Uterus (tissue), 2 donors: ENCODE measurements around the gene ASAP2.

ENCODE experiments used
- POLR2A ChIP-seq, 2 donors: fragments of 450-650 bp; IDR thresholded peaks; one replicate each; pipeline ENCODE4 v1.6.1; 2016; ENCODE audit warnings: antibody characterized with exemption in 2 of 2, mild to moderate bottlenecking in 1 of 2, moderate library complexity in 1 of 2
- TF ChIP-seq, protein P1 (sequence below), 4 experiments: fragments of 200-600 bp in 2 of 4; fragments of 450-650 bp in 2 of 4; sonication (generic) in 2 of 4; IDR thresholded peaks; one replicate each; pipeline ENCODE4 v1.5.1; 2016 to 2019; ENCODE audit warnings: antibody characterized with exemption in 4 of 4, mild to moderate bottlenecking in 2 of 4, moderate library complexity in 1 of 4

DNA sequence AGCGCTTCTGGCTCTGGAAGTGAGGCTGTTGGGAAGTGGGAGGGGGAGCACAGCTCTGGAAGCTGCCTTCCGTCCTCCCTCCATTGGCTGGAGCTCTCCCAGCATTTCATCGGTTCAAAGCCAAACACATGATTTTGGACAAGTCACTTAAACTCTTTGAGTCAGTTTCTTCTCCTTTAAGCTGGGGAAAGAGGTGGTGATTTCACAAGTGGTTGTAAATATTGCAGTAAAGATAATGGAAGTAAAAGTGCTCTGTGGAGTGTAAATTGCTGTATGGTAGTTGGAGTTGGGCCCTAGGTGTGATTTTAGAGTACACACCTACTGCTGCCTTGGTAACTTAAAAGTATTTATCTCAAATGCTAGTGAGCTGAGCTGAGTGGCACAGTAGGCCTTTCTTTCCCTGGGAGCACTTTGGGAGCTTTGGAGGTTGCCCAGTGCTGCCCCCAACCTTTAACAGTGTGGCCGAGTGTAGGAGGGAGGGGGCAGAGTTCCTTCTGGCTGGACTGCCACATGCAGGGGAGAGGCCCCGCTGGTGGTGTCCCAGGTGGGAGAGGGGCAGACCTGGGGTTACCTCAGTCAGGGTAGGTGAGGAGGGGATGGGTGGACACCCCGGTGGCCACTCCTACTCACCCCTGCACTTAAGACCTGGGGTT is 54.7 kb downstream of the ASAP2 start:
- TF ChIP-seq, protein P1, sequence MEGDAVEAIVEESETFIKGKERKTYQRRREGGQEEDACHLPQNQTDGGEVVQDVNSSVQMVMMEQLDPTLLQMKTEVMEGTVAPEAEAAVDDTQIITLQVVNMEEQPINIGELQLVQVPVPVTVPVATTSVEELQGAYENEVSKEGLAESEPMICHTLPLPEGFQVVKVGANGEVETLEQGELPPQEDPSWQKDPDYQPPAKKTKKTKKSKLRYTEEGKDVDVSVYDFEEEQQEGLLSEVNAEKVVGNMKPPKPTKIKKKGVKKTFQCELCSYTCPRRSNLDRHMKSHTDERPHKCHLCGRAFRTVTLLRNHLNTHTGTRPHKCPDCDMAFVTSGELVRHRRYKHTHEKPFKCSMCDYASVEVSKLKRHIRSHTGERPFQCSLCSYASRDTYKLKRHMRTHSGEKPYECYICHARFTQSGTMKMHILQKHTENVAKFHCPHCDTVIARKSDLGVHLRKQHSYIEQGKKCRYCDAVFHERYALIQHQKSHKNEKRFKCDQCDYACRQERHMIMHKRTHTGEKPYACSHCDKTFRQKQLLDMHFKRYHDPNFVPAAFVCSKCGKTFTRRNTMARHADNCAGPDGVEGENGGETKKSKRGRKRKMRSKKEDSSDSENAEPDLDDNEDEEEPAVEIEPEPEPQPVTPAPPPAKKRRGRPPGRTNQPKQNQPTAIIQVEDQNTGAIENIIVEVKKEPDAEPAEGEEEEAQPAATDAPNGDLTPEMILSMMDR (IDR thresholded peaks at IDR 0.05): peak in 1 of 4 experiments; percentile 9
- TF ChIP-seq POLR2A (IDR thresholded peaks at IDR 0.05): no peak
